DND-41 (cell line): ENCODE data around the gene TLR8.

Experiments used
- ATAC-seq: fragments of 200-7000 bp; cut with Tn5 transposase; 3 replicates; pipeline ENCODE4 v1.9.1; 2021; ENCODE audit warnings: low read depth; ENCODE audit not compliant: insufficient read depth
- DNase-seq: peaks from one replicate; pipeline ENCODE4 v3.0.0-alpha.2; 2020
- H2AFZ ChIP-seq: 2 replicates; pipeline ENCODE4 v1.6.0; 2012; ENCODE audit warnings: low read depth, low read length
- H3K27ac ChIP-seq: 2 replicates; pipeline ENCODE4 v1.5.1; 2012; ENCODE audit warnings: low read length, inconsistent platforms
- H3K27me3 ChIP-seq: fragments of 200-600 bp; sonication (generic); 2 replicates; pipeline ENCODE4 v1.6.0; 2012; ENCODE audit warnings: low read length, mild to moderate bottlenecking, inconsistent platforms; ENCODE audit not compliant: insufficient read depth, poor library complexity
- H3K36me3 ChIP-seq: 2 replicates; pipeline ENCODE4 v1.5.1; 2012; ENCODE audit warnings: low read length, inconsistent platforms; ENCODE audit not compliant: insufficient read depth
- H3K4me1 ChIP-seq: 2 replicates; pipeline ENCODE4 v1.5.1; 2012; ENCODE audit warnings: mild to moderate bottlenecking, low read length; ENCODE audit not compliant: insufficient read depth
- H3K4me2 ChIP-seq: 2 replicates; pipeline ENCODE4 v1.6.0; 2012; ENCODE audit warnings: mild to moderate bottlenecking, moderate library complexity, low read length, inconsistent platforms; ENCODE audit not compliant: insufficient read depth
- H3K4me3 ChIP-seq, 2 experiments: fragments of 200-600 bp in 1 of 2; shearing (Covaris generic) in 1 of 2; 2 replicates each; pipeline ENCODE4 v1.5.1; 2012 to 2016; ENCODE audit warnings: inconsistent platforms in 2 of 2, low read length in 2 of 2, mild to moderate bottlenecking in 2 of 2, low read depth in 1 of 2, moderate library complexity in 1 of 2
- H3K79me2 ChIP-seq: 2 replicates; pipeline ENCODE4 v1.6.0; 2012; ENCODE audit warnings: low read length, inconsistent platforms; ENCODE audit not compliant: insufficient read depth
- H3K9ac ChIP-seq: 2 replicates; pipeline ENCODE4 v1.6.0; 2012; ENCODE audit warnings: low read depth, mild to moderate bottlenecking, inconsistent platforms, low read length, moderate library complexity
- H3K9me3 ChIP-seq: 2 replicates; pipeline ENCODE4 v1.5.1; 2012; ENCODE audit warnings: low read length, moderate library complexity, mild to moderate bottlenecking, inconsistent platforms; ENCODE audit not compliant: insufficient read depth, severe bottlenecking
- H4K20me1 ChIP-seq: 2 replicates; pipeline ENCODE4 v1.6.0; 2012; ENCODE audit warnings: low read length; ENCODE audit not compliant: insufficient read depth
- EZH2 ChIP-seq: IDR thresholded peaks from 3 replicates; pipeline ENCODE4 v1.6.1; 2012; ENCODE audit warnings: borderline replicate concordance, low read depth, mild to moderate bottlenecking, moderate library complexity, low read length, inconsistent platforms; ENCODE audit not compliant: severe bottlenecking
- TF ChIP-seq, protein P1 (sequence below): IDR thresholded peaks from 2 replicates; pipeline ENCODE4 v1.5.1; 2012; ENCODE audit warnings: borderline replicate concordance, low read length, moderate library complexity, mild to moderate bottlenecking; ENCODE audit not compliant: poor library complexity, severe bottlenecking; ENCODE audit errors: extremely low read depth

Gene TLR8

DNA sequence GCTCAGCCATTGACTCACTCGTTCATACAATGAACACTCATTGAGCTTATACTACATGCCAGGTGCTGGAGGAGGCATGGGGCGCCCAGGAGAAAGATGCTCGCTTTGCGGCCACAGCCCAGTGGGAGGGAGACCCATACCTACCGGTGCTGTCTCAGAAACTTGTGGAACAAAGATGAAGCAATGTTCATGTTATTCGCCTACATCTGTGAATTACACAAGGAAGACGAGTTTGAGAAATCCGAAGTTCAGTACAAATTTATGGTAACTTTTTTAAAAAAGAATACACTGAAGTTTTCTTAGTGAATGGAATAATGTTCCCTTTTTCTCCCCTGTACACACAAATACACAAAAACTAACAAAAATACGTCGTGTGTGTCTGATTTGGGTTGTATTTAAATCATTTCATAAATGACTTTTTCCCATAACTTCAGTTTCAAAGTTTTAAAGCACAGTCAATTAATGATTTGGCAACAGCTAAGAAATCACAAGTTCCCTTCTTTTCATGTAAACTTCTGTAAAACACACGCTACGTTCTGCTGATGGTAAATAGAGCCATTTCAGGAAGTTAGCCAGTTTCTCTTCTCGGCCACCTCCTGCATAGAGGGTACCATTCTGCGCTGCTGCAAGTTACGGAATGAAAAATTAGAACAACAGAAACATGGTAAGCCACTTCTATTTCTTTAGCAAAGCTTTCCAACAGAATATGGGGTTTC is at the start of gene TLR8:
TLR8 (plus strand) TSS at position 575 of the 716 bp plus-strand sequence; CDS start at position 662, 87 bp downstream.
- no peaks in the 10 kb centered on the region for H4K20me1 ChIP-seq
- H3K27ac ChIP-seq: no peak within 1 kb of the TSS
- no peak within 1 kb of the TSS for H2AFZ ChIP-seq
- no peaks in the 10 kb centered on the region for H3K79me2 ChIP-seq
- ATAC-seq: no peak
- H3K4me2 ChIP-seq: no peak within 1 kb of the TSS
- no peak for DNase-seq
- H3K9me3 ChIP-seq: no peaks in the 10 kb centered on the region
- no peak within 1 kb of the TSS for H3K9ac ChIP-seq
- no peak for TF ChIP-seq EZH2
- TF ChIP-seq, protein P1, sequence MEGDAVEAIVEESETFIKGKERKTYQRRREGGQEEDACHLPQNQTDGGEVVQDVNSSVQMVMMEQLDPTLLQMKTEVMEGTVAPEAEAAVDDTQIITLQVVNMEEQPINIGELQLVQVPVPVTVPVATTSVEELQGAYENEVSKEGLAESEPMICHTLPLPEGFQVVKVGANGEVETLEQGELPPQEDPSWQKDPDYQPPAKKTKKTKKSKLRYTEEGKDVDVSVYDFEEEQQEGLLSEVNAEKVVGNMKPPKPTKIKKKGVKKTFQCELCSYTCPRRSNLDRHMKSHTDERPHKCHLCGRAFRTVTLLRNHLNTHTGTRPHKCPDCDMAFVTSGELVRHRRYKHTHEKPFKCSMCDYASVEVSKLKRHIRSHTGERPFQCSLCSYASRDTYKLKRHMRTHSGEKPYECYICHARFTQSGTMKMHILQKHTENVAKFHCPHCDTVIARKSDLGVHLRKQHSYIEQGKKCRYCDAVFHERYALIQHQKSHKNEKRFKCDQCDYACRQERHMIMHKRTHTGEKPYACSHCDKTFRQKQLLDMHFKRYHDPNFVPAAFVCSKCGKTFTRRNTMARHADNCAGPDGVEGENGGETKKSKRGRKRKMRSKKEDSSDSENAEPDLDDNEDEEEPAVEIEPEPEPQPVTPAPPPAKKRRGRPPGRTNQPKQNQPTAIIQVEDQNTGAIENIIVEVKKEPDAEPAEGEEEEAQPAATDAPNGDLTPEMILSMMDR: no peak
- H3K4me3 ChIP-seq: no peak within 1 kb of the TSS
- no peaks in the 10 kb centered on the region for H3K36me3 ChIP-seq
- H3K27me3 ChIP-seq: no peaks in the 10 kb centered on the region
- H3K4me1 ChIP-seq: peaks cover 10% of the 10 kb centered on the region

DNA sequence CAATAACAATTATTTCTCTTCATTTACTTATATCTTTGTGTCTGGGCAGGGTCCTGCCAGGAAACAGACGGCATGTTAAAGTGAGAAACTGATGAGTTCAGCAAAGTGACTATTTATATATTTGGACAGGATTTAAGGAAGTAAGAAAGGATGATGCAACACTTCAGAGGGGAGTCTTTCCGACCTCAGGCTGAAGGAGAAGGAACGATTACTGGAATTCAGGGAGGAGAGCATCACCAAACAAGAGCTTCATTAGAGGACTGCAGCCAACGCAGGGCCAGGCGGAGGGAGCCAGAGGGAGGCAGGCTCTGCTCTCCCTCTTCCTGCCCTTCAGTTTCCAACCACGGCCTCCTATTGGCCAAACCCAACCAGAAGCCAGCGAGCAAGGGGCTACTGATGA is 41.1 kb upstream of the TLR8 start:
- Histone ChIP-seq H3K27ac (no peak overlapping the region), H3K4me2 (no peak overlapping the region), H3K27me3 (no peaks in the 10 kb centered on the region), H4K20me1 (no peaks in the 10 kb centered on the region), H3K9ac (no peak overlapping the region), H2AFZ (no peak overlapping the region), H3K4me1 (no peaks in the 10 kb centered on the region), H3K4me3 (no peak overlapping the region), H3K36me3 (no peaks in the 10 kb centered on the region), H3K9me3 (no peaks in the 10 kb centered on the region), H3K79me2 (no peaks in the 10 kb centered on the region)
- TF ChIP-seq EZH2: no peak
- TF ChIP-seq, protein P1: no peak
- DNase-seq (no peak), ATAC-seq (no peak)

DNA sequence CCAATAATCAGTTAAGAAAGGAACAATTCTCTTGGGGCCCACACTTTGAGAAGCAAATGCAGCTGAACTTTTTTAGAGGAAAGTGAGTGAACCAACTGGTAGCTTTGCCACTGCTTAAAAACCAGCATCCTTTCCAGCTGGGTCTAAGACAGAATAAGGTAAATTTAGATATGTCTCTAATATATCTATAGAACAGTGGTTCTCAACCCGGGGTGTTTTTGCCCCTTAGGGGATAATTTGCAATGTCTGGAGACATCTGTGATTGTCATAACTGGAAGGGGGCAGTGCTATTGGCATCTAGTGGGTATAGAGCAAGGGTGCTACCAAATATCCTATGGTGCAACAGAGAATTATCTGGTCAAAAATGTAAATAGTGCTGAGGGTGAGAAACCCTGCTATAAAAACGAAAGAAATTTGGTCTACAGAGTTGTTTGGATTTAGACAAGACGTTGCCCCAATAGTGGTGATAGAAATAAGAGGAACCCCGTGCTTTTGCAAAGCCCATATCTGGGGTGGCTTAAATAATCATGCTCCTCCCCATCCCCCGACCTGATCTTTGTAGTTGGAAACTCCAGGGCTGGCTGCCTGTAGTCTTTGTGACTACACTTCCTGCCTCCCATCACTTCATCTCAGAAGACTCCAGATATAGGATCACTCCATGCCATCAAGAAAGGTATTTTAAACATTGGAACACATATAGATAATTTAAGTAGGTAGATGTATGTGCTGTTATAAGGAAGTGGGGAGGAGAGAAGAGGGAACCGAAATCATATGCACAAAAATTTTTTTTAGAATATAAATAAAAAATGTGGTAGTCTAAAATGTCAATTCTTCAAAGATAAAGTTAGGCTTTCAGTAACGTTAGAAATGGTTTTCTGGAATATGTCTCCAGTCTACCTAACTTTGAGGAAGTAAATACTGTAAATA is 39.7 kb upstream of the TLR8 start, which contains the start of gene TLR7:
TLR7 (plus strand) TSS at position 622 of the 927 bp plus-strand sequence. CDS start 507 bp downstream, outside the sequence.
- Histone ChIP-seq H3K27ac (no peak within 1 kb of the TSS), H3K36me3 (no peaks in the 10 kb centered on the region), H3K9ac (no peak within 1 kb of the TSS), H3K4me1 (no peaks in the 10 kb centered on the region), H3K9me3 (no peaks in the 10 kb centered on the region), H4K20me1 (no peaks in the 10 kb centered on the region), H3K4me2 (no peak within 1 kb of the TSS), H3K4me3 (no peak within 1 kb of the TSS), H2AFZ (no peak within 1 kb of the TSS), H3K79me2 (no peaks in the 10 kb centered on the region), H3K27me3 (no peaks in the 10 kb centered on the region)
- TF ChIP-seq, protein P1: no peak
- TF ChIP-seq EZH2: no peak
- ATAC-seq (no peak), DNase-seq (peak; percentile 13)
